Endothelial cell of umbilical vein (primary cell): ENCODE results near the gene PDSS2. TPM values are rescaled to one million over a fixed set of nuclear protein-coding genes. Genes with fewer than 3 reads are reported as not detected.

Experiments used
- BruUV-seq: library from RNA; stranded (reverse); fragments of 400-500 nt; replicated peaks from 2 replicates; lab custom pipeline; 2021; lab: Mats Ljungman, UMichigan
- CTCF ChIA-PET: fragments of 300-600, 350-600 bp; sonication (Branson Sonifier 250); formaldehyde crosslinking; loops from one replicate; lab custom pipeline; 2021; ENCODE audit warnings: antibody characterized with exemption, inconsistent platforms; lab: Charles Lee
- POLR2A ChIA-PET: fragments of 300-600, 350-600 bp; sonication (Branson Sonifier 250); formaldehyde crosslinking; loops from one replicate; lab custom pipeline; 2021; ENCODE audit warnings: antibody characterized with exemption, inconsistent platforms; lab: Charles Lee
- DNase-seq: peaks from one replicate; pipeline ENCODE4 v3.0.0-alpha.2; 2011; ENCODE audit warnings: low read depth, low spot score
- FAIRE-seq: peaks from 2 replicates; lab custom pipeline; 2011; peaks lifted over from hg19 to GRCh38; lab: Jason Lieb, UNC
- H2AFZ ChIP-seq: 2 replicates; pipeline ENCODE4 v1.6.0; 2012; ENCODE audit warnings: low read depth, low read length, control low read depth, inconsistent platforms
- H3K27ac ChIP-seq: 2 replicates; pipeline ENCODE4 v1.5.1; 2011; ENCODE audit warnings: low read depth, mild to moderate bottlenecking, control low read depth, low read length, moderate library complexity; ENCODE audit not compliant: insufficient read depth
- H3K27me3 ChIP-seq, 2 experiments: 2 replicates each; pipeline versions ENCODE4 v1.6.0 to v1.6.1; 2011; ENCODE audit warnings: low read length in 2 of 2, mixed read lengths in 1 of 2; ENCODE audit not compliant: control insufficient read depth in 2 of 2, insufficient read depth in 2 of 2
- H3K36me3 ChIP-seq, 2 experiments: 2 replicates in 1 of 2; 3 replicates in 1 of 2; pipeline ENCODE4 v1.5.1; 2011; ENCODE audit warnings: low read length in 2 of 2, mild to moderate bottlenecking in 1 of 2, moderate library complexity in 1 of 2; ENCODE audit not compliant: control insufficient read depth in 2 of 2, insufficient read depth in 2 of 2; ENCODE audit errors: extremely low read depth in 1 of 2
- H3K4me1 ChIP-seq: 3 replicates; pipeline ENCODE4 v1.5.1; 2011; ENCODE audit warnings: mild to moderate bottlenecking, low read length; ENCODE audit not compliant: control insufficient read depth, insufficient read depth; ENCODE audit errors: extremely low read depth
- H3K4me2 ChIP-seq: 2 replicates; pipeline ENCODE4 v1.6.1; 2011; ENCODE audit warnings: low read length, control low read depth, mixed read lengths; ENCODE audit not compliant: insufficient read depth
- H3K4me3 ChIP-seq, 3 experiments: fragments of 200-600 bp in 1 of 3; sonication (generic), shearing (Covaris generic) in 1 of 3; replicated peaks in 1 of 3; 2 replicates each; pipeline ENCODE4 v1.5.1; 2011 to 2016; ENCODE audit warnings: control low read depth in 3 of 3, low read length in 3 of 3, mild to moderate bottlenecking in 2 of 3, inconsistent platforms in 1 of 3, low read depth in 1 of 3, moderate library complexity in 1 of 3; ENCODE audit not compliant: insufficient read depth in 1 of 3
- H3K79me2 ChIP-seq: 2 replicates; pipeline ENCODE4 v1.6.0; 2012; ENCODE audit warnings: low read length, inconsistent platforms; ENCODE audit not compliant: control insufficient read depth, insufficient read depth
- H3K9ac ChIP-seq: replicated peaks from 2 replicates; pipeline ENCODE3; 2011; ENCODE audit warnings: low read length, control low read depth; ENCODE audit not compliant: insufficient read depth; ENCODE audit errors: extremely low read depth
- H3K9me1 ChIP-seq: replicated peaks from 3 replicates; pipeline ENCODE4 v1.6.0; 2011; ENCODE audit warnings: mild to moderate bottlenecking, low read length; ENCODE audit not compliant: control insufficient read depth, insufficient read depth; ENCODE audit errors: extremely low read depth
- H3K9me3 ChIP-seq: replicated peaks from 2 replicates; pipeline ENCODE4 v1.5.1; 2012; ENCODE audit warnings: low read length, inconsistent platforms; ENCODE audit not compliant: control insufficient read depth, insufficient read depth
- H4K20me1 ChIP-seq: replicated peaks from 2 replicates; pipeline ENCODE3; 2011; ENCODE audit warnings: mild to moderate bottlenecking, low read length; ENCODE audit not compliant: control insufficient read depth, insufficient read depth; ENCODE audit errors: extremely low read depth
- EZH2 ChIP-seq: IDR thresholded peaks from 2 replicates; pipeline ENCODE4 v1.6.1; 2012; ENCODE audit warnings: borderline replicate concordance, low read depth, mild to moderate bottlenecking, moderate library complexity, low read length, inconsistent platforms; ENCODE audit not compliant: severe bottlenecking
- MYC ChIP-seq: IDR thresholded peaks from one replicate; pipeline ENCODE4 v1.6.1; 2011; ENCODE audit warnings: mild to moderate bottlenecking, low read depth, low read length
- dilution Hi-C: fragments of 300-500 bp; cut with MboI; formaldehyde crosslinking; loops from one replicate; pipeline ENCODE4 v1.15.0; 2019; ENCODE audit warnings: low sequenced_read_pairs; ENCODE audit not compliant: extremely low pct_ligation_motif_present
- intact Hi-C: fragments of 100-400 bp; cut with micrococcal nuclease; formaldehyde crosslinking; loops from one replicate; pipeline ENCODE4 v1.10.0; 2022
- polyA plus RNA-seq, 4 experiments: library from polyadenylated mRNA; depleted of rRNA in 3 of 4; stranded (reverse) in 3 of 4; unstranded in 1 of 4; fragments of >200 nt; gene quantifications; 2 replicates each; pipeline versions ENCODE4 v1.2.1 to v1.2.3, GENCODE V29; 2011 to 2012; ENCODE audit warnings: missing spikeins in 1 of 4
- total RNA-seq: library from RNA; stranded (reverse); gene quantifications from 2 replicates; pipeline ENCODE4 v1.2.3, GENCODE V29; 2021
- TF ChIP-seq, protein P1 (sequence below), 2 donors: IDR thresholded peaks; 1 replicate in 1 of 2; 2 replicates in 1 of 2; pipeline ENCODE4 v1.5.1; 2011; ENCODE audit warnings: low read length in 2 of 2, mild to moderate bottlenecking in 2 of 2, moderate library complexity in 2 of 2, control low read depth in 1 of 2, inconsistent platforms in 1 of 2, low read depth in 1 of 2; ENCODE audit not compliant: insufficient read depth in 1 of 2; ENCODE audit errors: extremely low read depth in 1 of 2

Gene PDSS2
- total and polyA plus RNA-seq, 2 donors (not counting 3 experiments of a cell fraction or from before 2014, with no cell fraction given), result 7.6 to 9.3 TPM

DNA sequence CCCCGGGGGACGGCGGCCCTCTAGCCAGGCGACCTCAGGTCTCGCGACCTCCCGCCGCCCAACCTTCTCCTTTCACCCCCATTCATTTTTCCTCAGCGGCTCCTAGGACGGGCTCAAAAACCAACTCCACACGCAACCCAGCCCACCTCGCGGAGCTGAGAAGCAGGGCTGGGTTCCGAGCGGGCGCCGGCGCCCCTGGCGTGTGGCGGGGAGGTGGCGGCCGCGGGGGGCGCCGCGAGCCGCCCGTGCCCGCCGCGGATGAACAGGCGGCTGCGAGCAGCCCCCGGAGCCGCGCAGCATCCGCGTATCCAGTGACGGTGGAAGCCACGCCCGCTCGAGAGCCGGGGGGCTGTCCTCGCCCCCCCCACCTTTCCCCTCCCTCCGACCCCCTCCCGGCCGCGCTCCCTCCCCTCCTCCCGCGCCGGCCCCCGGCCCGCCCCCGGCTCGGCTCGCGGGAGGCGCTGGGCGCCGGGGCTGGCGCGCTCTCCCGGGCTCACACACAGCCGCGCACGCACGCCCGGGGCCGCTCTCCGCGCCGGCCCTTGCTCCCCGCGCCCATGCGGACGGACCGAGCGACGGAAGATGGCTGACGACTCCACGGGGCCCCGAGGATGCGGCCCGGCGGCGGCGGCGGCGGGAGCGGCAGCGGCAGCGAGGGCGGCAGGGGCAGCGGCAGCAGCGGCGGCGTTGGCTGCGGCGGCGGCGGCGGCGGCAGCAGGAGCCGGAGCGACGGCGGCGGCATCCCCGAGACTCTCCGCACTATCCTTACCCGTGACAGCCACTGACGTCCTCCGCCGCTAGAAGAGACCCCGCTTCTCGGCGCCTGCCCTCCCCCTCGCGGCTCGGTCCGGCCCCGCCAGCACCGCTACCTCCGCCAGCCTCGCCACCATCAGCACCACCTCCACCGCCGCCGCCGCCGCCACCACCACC, 30.5 kb upstream of the PDSS2 start, which contains the start of gene SOBP:
Gene SOBP, plus strand, starts transcription at position 482 of the 930 bp plus-strand sequence. CDS start 500 bp downstream, outside the sequence.
- peaks cover 50% of the 10 kb centered on the region for H3K4me1 ChIP-seq
- H3K4me3 ChIP-seq, result peak within 1 kb of the TSS; percentile 61 to 99 (median 88)
- H3K27me3 ChIP-seq, result peaks cover 13 to 22% of the 10 kb centered on the region in 2 experiments
- H3K27ac ChIP-seq, result peak within 1 kb of the TSS; percentile 59
- peak within 1 kb of the TSS; percentile 71 for H3K9ac ChIP-seq
- no TSS peak for BruUV-seq
- peaks cover 1% of the 10 kb centered on the region for H3K79me2 ChIP-seq
- TF ChIP-seq, protein P1, sequence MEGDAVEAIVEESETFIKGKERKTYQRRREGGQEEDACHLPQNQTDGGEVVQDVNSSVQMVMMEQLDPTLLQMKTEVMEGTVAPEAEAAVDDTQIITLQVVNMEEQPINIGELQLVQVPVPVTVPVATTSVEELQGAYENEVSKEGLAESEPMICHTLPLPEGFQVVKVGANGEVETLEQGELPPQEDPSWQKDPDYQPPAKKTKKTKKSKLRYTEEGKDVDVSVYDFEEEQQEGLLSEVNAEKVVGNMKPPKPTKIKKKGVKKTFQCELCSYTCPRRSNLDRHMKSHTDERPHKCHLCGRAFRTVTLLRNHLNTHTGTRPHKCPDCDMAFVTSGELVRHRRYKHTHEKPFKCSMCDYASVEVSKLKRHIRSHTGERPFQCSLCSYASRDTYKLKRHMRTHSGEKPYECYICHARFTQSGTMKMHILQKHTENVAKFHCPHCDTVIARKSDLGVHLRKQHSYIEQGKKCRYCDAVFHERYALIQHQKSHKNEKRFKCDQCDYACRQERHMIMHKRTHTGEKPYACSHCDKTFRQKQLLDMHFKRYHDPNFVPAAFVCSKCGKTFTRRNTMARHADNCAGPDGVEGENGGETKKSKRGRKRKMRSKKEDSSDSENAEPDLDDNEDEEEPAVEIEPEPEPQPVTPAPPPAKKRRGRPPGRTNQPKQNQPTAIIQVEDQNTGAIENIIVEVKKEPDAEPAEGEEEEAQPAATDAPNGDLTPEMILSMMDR (IDR thresholded peaks at IDR 0.05; ENCODE audit: extremely low read depth in 1 of 2, insufficient read depth in 1 of 2, low read depth in 1 of 2, low read length in 2 of 2), result peak; percentile 2 to 13
- TF ChIP-seq MYC (no peak), EZH2 (no peak)
- POLR2A ChIA-PET, result interaction anchor here (0.9 kb wide), 1 partner anchor 31 kb away, joined by 3 read pairs; the partner anchor contains the start of gene PDSS2
- H3K9me3 ChIP-seq, result no peaks in the 10 kb centered on the region
- intact Hi-C loops (loop anchor here (1.0 to 10.0 kb wide), 6 partner anchors 31 to 465 kb away; partner anchors contain the start of genes BEND3, MTRES1, PDSS2 and SEC63), dilution Hi-C loops (no loop called here)
- DNase-seq (peak; percentile 54), FAIRE-seq (peak; percentile 62)
- H3K36me3 ChIP-seq, result no peaks in the 10 kb centered on the region
- CTCF ChIA-PET, result interaction anchor here (1.0 to 4.0 kb wide), 10 partner anchors 20 to 461 kb away, joined by 3 to 20 read pairs (median 4); partner anchors contain the start of genes MTRES1 and PDSS2
- H3K4me2 ChIP-seq, result peak within 1 kb of the TSS; percentile 91
- H4K20me1 ChIP-seq, result no peaks in the 10 kb centered on the region
- peak within 1 kb of the TSS; percentile 99 for H2AFZ ChIP-seq
- H3K9me1 ChIP-seq, result no peaks in the 10 kb centered on the region
